GM21786 (cell line): ENCODE measurements around the gene SCEL.
"Not testable (repeated sequence)": the region's sequence is repeated elsewhere in the genome, so short reads cannot be mapped to it uniquely, and the experiment has no call there.

Experiments
- ATAC-seq: cut with Tn5 transposase; IDR thresholded peaks from one replicate; pipeline ENCODE4 v1.9.1; 2021; ENCODE audit not compliant: unreplicated experiment

Gene SCEL

GRCh38 chr13:77660016-77660415 is 124.5 kb downstream of the SCEL start:
- not testable (repeated sequence) for ATAC-seq

GRCh38 chr13:77660841-77661250 is 125.3 kb downstream of the SCEL start:
- no peak for ATAC-seq

GRCh38 chr13:77662301-77662700 is 126.8 kb downstream of the SCEL start:
- not testable (repeated sequence) for ATAC-seq

- ATAC-seq: not testable (repeated sequence)
Measured at GRCh38 chr13:77662831-77663230, 127.3 kb downstream of the SCEL start.

GRCh38 chr13:77674852-77675251 is 139.3 kb downstream of the SCEL start:
- ATAC-seq: no peak

- no peak for ATAC-seq
Measured at GRCh38 chr13:77678691-77679235, 143.3 kb downstream of the SCEL start.

- no peak for ATAC-seq
Measured at GRCh38 chr13:77687799-77688198, 152.3 kb downstream of the SCEL start.

GRCh38 chr13:77691871-77692270 is 156.4 kb downstream of the SCEL start:
- ATAC-seq: no peak

GRCh38 chr13:77692746-77693448 is 157.4 kb downstream of the SCEL start:
- no peak for ATAC-seq

- ATAC-seq: no peak
Measured at GRCh38 chr13:77693449-77693940, 158.0 kb downstream of the SCEL start.
